Smooth muscle cell (in vitro differentiated cells): ENCODE results near the gene IRX5. TPM values are rescaled to one million over a fixed set of nuclear protein-coding genes. Genes with fewer than 3 reads are reported as not detected.

Experiments used
- DNase-seq: peaks from one replicate; lab custom pipeline; 2025; ENCODE audit not compliant: unreplicated experiment; lab: John Stamatoyannopoulos, UW
- H2AFZ ChIP-seq: fragments of 200-600 bp; sonication (generic); 2 replicates; pipeline ENCODE4 v1.6.0; 2016; ENCODE audit warnings: antibody characterized with exemption, low read depth, mild to moderate bottlenecking
- H3F3A ChIP-seq: fragments of 200-600 bp; sonication (generic); 2 replicates; pipeline ENCODE4 v1.6.0; 2017; ENCODE audit warnings: antibody characterized with exemption, low read depth
- H3K27ac ChIP-seq: fragments of 200-600 bp; sonication (generic); 2 replicates; pipeline ENCODE4 v1.5.1; 2016; ENCODE audit warnings: low read depth, mild to moderate bottlenecking
- H3K27me3 ChIP-seq: fragments of 200-600 bp; sonication (generic); 2 replicates; pipeline ENCODE4 v1.6.1; 2016; ENCODE audit warnings: low read depth, mild to moderate bottlenecking
- H3K36me3 ChIP-seq: fragments of 200-600 bp; sonication (generic); 2 replicates; pipeline ENCODE4 v1.5.1; 2016; ENCODE audit warnings: low read depth
- H3K4me1 ChIP-seq: fragments of 200-600 bp; sonication (generic); 2 replicates; pipeline ENCODE4 v1.5.1; 2016; ENCODE audit warnings: low read depth
- H3K4me2 ChIP-seq: fragments of 200-600 bp; sonication (generic); 2 replicates; pipeline ENCODE4 v1.6.0; 2016; ENCODE audit warnings: mild to moderate bottlenecking
- H3K4me3 ChIP-seq: fragments of 200-600 bp; sonication (generic); 2 replicates; pipeline ENCODE4 v1.5.1; 2016; ENCODE audit warnings: mild to moderate bottlenecking
- H3K79me2 ChIP-seq: fragments of 200-600 bp; sonication (generic); 2 replicates; pipeline ENCODE4 v1.6.0; 2016; ENCODE audit warnings: low read depth, mild to moderate bottlenecking
- H3K9ac ChIP-seq: fragments of 200-600 bp; sonication (generic); 2 replicates; pipeline ENCODE4 v1.6.0; 2016; ENCODE audit warnings: low read depth
- H3K9me3 ChIP-seq: fragments of 200-600 bp; sonication (generic); replicated peaks from 2 replicates; pipeline ENCODE4 v1.5.1; 2016; ENCODE audit warnings: low read depth
- H4K20me1 ChIP-seq: fragments of 200-600 bp; sonication (generic); 2 replicates; pipeline ENCODE4 v1.6.0; 2016; ENCODE audit warnings: low read depth
- WGBS: methylation state at CpG from one replicate; pipeline ENCODE4 v1.1.7; 2016; ENCODE audit warnings: low lambda C conversion rate; 5-methylcytosine and 5-hydroxymethylcytosine counted together
- polyA plus RNA-seq: library from polyadenylated mRNA; unstranded; fragments of >200 nt; fragmentation: Nextera tagmentation; extraction: Ambion mirVana; gene quantifications from 2 replicates; pipeline ENCODE4 v1.2.1, GENCODE V29; 2016
- total RNA-seq: library from RNA; depleted of rRNA; stranded (reverse); fragments of >200 nt; gene quantifications from 2 replicates; pipeline ENCODE4 v1.2.3, GENCODE V29; 2014
- TF ChIP-seq, protein P1 (sequence below): fragments of 200-600 bp; sonication (generic); IDR thresholded peaks from 2 replicates; pipeline ENCODE4 v1.5.1; 2017; ENCODE audit warnings: borderline replicate concordance, mild to moderate bottlenecking, antibody characterized with exemption; ENCODE audit not compliant: insufficient read depth, poor library complexity, severe bottlenecking

IRX5 gene
- total and polyA plus RNA-seq, 2 experiments from 2014 or later: 1.5 to 2.7 TPM

- H3K36me3 ChIP-seq: no peaks in the 10 kb centered on the region
- no peaks in the 10 kb centered on the region for H3F3A ChIP-seq
- H3K9me3 ChIP-seq: no peaks in the 10 kb centered on the region
- no peak overlapping the region for H3K4me3 ChIP-seq
- no peak overlapping the region for H3K4me2 ChIP-seq
- no peak for DNase-seq
- no peak overlapping the region for H3K27ac ChIP-seq
- no peaks in the 10 kb centered on the region for H4K20me1 ChIP-seq
- H3K27me3 ChIP-seq: no peaks in the 10 kb centered on the region
- no peaks in the 10 kb centered on the region for H3K4me1 ChIP-seq
- H3K79me2 ChIP-seq: no peaks in the 10 kb centered on the region
- WGBS: 92% methylated on average over 3 of the region's 3 CpGs
- no peak overlapping the region for H3K9ac ChIP-seq
- TF ChIP-seq, protein P1, sequence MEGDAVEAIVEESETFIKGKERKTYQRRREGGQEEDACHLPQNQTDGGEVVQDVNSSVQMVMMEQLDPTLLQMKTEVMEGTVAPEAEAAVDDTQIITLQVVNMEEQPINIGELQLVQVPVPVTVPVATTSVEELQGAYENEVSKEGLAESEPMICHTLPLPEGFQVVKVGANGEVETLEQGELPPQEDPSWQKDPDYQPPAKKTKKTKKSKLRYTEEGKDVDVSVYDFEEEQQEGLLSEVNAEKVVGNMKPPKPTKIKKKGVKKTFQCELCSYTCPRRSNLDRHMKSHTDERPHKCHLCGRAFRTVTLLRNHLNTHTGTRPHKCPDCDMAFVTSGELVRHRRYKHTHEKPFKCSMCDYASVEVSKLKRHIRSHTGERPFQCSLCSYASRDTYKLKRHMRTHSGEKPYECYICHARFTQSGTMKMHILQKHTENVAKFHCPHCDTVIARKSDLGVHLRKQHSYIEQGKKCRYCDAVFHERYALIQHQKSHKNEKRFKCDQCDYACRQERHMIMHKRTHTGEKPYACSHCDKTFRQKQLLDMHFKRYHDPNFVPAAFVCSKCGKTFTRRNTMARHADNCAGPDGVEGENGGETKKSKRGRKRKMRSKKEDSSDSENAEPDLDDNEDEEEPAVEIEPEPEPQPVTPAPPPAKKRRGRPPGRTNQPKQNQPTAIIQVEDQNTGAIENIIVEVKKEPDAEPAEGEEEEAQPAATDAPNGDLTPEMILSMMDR: no peak
- H2AFZ ChIP-seq: no peak overlapping the region
These were observed 32.7 kb upstream of the IRX5 start for GRCh38 chr16:54897930-54898329.

DNA sequence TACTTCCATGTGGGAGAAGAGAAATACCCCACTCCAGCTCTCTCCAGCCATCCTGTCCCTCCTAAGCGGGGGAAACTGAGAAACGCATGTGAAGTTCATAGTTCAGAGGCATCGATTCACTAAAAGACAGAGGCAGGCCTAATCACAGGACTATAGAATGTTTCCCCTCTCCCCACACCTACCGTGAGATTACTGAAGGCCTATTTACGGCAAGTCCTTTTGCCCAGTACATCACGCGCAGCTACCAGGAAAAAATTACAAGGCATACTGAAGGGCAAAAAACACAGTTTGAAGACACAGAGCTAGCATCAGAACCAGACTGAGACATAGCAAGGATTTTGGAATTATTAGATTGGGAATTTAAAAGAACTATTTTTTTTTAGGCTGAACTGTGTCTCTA lies 29.1 kb upstream of the IRX5 start:
- Histone ChIP-seq H3K4me3 (no peak overlapping the region), H3K79me2 (no peaks in the 10 kb centered on the region), H2AFZ (no peak overlapping the region), H4K20me1 (no peaks in the 10 kb centered on the region), H3K27ac (no peak overlapping the region), H3K36me3 (no peaks in the 10 kb centered on the region), H3K9ac (no peak overlapping the region), H3K27me3 (peaks cover 7% of the 10 kb centered on the region), H3F3A (no peaks in the 10 kb centered on the region), H3K4me2 (no peak overlapping the region), H3K9me3 (no peaks in the 10 kb centered on the region), H3K4me1 (no peaks in the 10 kb centered on the region)
- WGBS: 98% methylated on average over 7 of the region's 7 CpGs
- TF ChIP-seq, protein P1: no peak
- no peak for DNase-seq

DNA sequence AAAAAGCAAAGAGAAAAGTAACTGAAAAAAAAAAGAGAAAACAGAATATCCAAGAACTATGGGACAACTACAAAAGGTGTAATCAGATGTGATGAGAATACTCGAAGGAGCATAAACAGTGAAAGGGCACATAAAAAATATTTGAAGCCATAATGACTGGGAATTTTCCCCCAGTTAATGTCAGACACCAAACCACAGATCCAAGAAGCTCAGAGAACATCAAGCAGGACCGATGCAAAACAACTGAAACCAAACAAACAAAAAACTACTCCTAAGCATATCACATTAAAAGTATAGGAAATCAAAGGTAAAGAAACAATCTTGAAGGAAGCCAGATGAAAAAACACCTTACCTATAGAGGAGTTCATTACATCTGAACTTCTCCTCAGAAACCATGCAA lies 27.6 kb upstream of the IRX5 start:
- H3K36me3 ChIP-seq: no peaks in the 10 kb centered on the region
- DNase-seq: no peak
- TF ChIP-seq, protein P1: no peak

DNA sequence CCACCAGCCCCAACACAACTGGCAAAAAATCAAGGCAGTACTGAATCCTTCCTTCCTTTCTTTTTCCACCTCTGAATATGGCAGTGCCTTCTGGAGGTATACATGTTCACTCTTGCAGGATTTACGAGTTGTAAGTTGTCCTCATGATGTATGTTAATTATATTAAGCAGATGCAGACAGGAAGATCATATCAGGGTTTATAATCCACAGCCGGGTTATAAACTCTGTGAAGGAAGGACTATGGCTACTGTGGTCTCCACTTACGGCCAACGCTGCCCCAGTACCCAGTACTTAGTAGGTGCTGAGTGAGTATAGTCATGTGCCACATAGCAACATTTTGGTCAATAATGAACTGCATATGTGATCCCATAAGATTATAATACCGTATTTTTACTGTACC lies 19.6 kb upstream of the IRX5 start:
- Histone ChIP-seq H3K4me3 (no peak overlapping the region), H2AFZ (no peak overlapping the region), H3K9me3 (no peaks in the 10 kb centered on the region), H3K27me3 (peaks cover 5% of the 10 kb centered on the region), H3K9ac (no peak overlapping the region), H3F3A (no peaks in the 10 kb centered on the region), H3K27ac (no peak overlapping the region), H3K36me3 (no peaks in the 10 kb centered on the region), H3K79me2 (no peaks in the 10 kb centered on the region), H3K4me1 (no peaks in the 10 kb centered on the region), H4K20me1 (no peaks in the 10 kb centered on the region), H3K4me2 (no peak overlapping the region)
- DNase-seq: no peak
- TF ChIP-seq, protein P1: no peak
- 89% methylated on average over 5 of the region's 5 CpGs for WGBS

More for the DNA sequence above, 27.6 kb upstream of the IRX5 start:
- WGBS: 92% methylated on average over 2 of the region's 2 CpGs
- no peaks in the 10 kb centered on the region for H4K20me1 ChIP-seq
- H3F3A ChIP-seq: no peaks in the 10 kb centered on the region
- no peak overlapping the region for H3K4me3 ChIP-seq
- no peaks in the 10 kb centered on the region for H3K9me3 ChIP-seq
- no peak overlapping the region for H3K4me2 ChIP-seq
- H3K79me2 ChIP-seq: no peaks in the 10 kb centered on the region
- no peak overlapping the region for H3K27ac ChIP-seq
- peaks cover 9% of the 10 kb centered on the region for H3K27me3 ChIP-seq
- H3K9ac ChIP-seq: no peak overlapping the region
- H3K4me1 ChIP-seq: no peaks in the 10 kb centered on the region
- H2AFZ ChIP-seq: no peak overlapping the region
